GM19452 (cell line): ENCODE results near the gene ITSN2.

ENCODE experiments used
- ATAC-seq: cut with Tn5 transposase; IDR thresholded peaks from one replicate; pipeline ENCODE4 v1.9.1; 2021; ENCODE audit not compliant: unreplicated experiment

ITSN2 gene

GRCh38 chr2:24273598-24273997 lies 86.7 kb downstream of the ITSN2 start:
- no peak for ATAC-seq

GRCh38 chr2:24272907-24273306 lies 87.4 kb downstream of the ITSN2 start:
- no peak for ATAC-seq

- no peak for ATAC-seq
Measured at GRCh38 chr2:24272161-24272802, 88.1 kb downstream of the ITSN2 start.

- ATAC-seq: no peak
Measured at GRCh38 chr2:24269265-24269664, 91.1 kb downstream of the ITSN2 start.

GRCh38 chr2:24265212-24265611 lies 95.1 kb downstream of the ITSN2 start:
- no peak for ATAC-seq

- no peak for ATAC-seq
Measured at GRCh38 chr2:24262421-24262970, 97.8 kb downstream of the ITSN2 start.

- no peak for ATAC-seq
Measured at GRCh38 chr2:24261441-24261840, 98.9 kb downstream of the ITSN2 start.

- ATAC-seq: no peak
Measured at GRCh38 chr2:24259316-24259715, 101.0 kb downstream of the ITSN2 start.

- no peak for ATAC-seq
Measured at GRCh38 chr2:24258718-24259117, 101.6 kb downstream of the ITSN2 start.

- no peak for ATAC-seq
Measured at GRCh38 chr2:24253303-24253919, 106.9 kb downstream of the ITSN2 start.

GRCh38 chr2:24247592-24247991 lies 112.7 kb downstream of the ITSN2 start:
- no peak for ATAC-seq

- ATAC-seq: no peak
Measured at GRCh38 chr2:24247164-24247563, 113.2 kb downstream of the ITSN2 start.

GRCh38 chr2:24245986-24246776 lies 114.2 kb downstream of the ITSN2 start:
- ATAC-seq: no peak

GRCh38 chr2:24241528-24241927 lies 118.8 kb downstream of the ITSN2 start:
- ATAC-seq: no peak

- no peak for ATAC-seq
Measured at GRCh38 chr2:24239553-24239952, 120.8 kb downstream of the ITSN2 start.

GRCh38 chr2:24238158-24238557 lies 122.2 kb downstream of the ITSN2 start:
- ATAC-seq: no peak

- ATAC-seq: no peak
Measured at GRCh38 chr2:24237313-24237712, 123.0 kb downstream of the ITSN2 start.

- ATAC-seq: no peak
Measured at GRCh38 chr2:24233321-24233720, 127.0 kb downstream of the ITSN2 start.

- no peak for ATAC-seq
Measured at GRCh38 chr2:24231461-24231881, 128.9 kb downstream of the ITSN2 start.

- no peak for ATAC-seq
Measured at GRCh38 chr2:24228470-24228869, 131.9 kb downstream of the ITSN2 start.

- ATAC-seq: no peak
Measured at GRCh38 chr2:24225499-24226242, 134.7 kb downstream of the ITSN2 start.
